NCI-H2196 treated with DMSO at 0.1 percent for 48 hours (cell line): ENCODE results near the gene IMP3.

Experiments
- DNase-seq: peaks from one replicate; lab custom pipeline; 2025; ENCODE audit not compliant: unreplicated experiment; lab: John Stamatoyannopoulos, UW

The IMP3 gene

GRCh38 chr15:75622505-75622904 is 17.5 kb downstream of the IMP3 start:
- DNase-seq, result no peak

- DNase-seq, result no peak
Measured at GRCh38 chr15:75620841-75621391, 19.1 kb downstream of the IMP3 start.

- DNase-seq, result no peak
Measured at GRCh38 chr15:75620058-75620820, 19.8 kb downstream of the IMP3 start.

DNA sequence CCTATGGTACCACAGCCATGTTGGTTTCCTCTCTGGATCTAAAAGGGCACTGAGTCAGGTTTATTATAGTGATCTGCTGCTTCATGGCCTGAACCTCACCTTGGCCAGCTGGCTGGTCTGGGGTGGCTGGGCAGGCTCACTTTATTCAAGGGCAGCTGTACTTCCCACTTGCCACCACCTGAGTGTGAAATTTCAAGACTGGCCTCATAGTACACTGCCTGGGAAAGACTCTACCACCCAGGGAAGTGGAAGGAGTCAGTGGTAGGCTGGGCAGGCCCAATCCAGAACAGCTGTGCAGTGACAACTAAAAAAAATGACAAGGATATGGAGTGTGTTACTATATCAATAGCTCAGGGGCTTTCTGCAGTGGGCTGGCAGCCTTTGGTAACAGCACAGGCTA is 23.3 kb downstream of the IMP3 start:
- DNase-seq, result no peak

DNA sequence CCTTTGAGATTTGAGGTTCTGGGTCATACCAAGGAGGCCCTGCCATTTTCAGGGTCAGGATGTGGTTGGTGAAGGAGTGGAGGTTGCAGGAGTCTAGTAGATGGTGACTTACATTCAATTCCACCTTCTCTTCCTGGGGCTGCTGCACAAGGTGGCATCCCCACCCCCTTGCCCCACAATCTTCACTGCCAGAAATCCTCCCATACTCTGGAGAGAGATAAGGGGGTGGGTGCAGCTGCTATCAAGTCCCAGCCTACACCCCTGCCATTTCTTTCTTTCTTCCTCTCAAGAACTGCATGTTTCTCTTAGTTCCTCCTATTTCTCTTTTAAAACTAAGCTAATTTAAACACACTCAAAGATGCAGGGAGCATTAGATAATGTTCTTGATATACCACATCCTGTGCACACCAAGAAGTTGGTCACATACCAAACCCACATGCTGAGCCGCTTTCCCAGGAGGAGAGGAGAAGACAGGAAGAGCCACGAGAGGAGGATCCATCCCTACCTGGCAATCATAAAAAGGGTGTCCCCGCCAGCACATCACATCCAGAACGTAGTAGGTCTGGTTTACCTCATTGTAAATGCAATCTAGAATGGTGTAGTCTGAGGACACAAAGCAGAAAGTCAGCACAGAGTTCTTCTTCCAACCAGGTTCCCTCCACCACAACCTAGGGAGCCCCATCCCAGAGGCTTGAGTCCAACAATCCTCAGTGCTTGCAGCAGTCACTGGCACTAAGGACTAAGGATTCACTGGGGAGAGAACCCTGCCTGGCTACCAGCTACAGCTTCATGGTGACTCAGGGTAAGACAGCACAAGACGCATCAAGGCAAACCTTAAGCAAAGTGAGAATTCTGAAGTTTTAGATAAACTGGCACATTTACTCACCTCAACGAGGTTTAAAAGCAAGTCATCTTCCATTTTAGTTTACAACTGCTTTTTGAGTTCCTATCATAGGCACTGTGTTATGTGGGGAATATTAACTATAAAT is 33.0 kb downstream of the IMP3 start:
- DNase-seq, result no peak

GRCh38 chr15:75606026-75606425 is 34.0 kb downstream of the IMP3 start:
- no peak for DNase-seq

GRCh38 chr15:75599401-75599800 is 40.6 kb downstream of the IMP3 start:
- DNase-seq, result no peak

- DNase-seq, result no peak
Measured at GRCh38 chr15:75598361-75598760, 41.7 kb downstream of the IMP3 start.

GRCh38 chr15:75597667-75598341 is 42.2 kb downstream of the IMP3 start:
- DNase-seq, result no peak

GRCh38 chr15:75596703-75597345 is 43.2 kb downstream of the IMP3 start:
- DNase-seq, result no peak

GRCh38 chr15:75594276-75594675 is 45.7 kb downstream of the IMP3 start:
- no peak for DNase-seq

- DNase-seq, result no peak
Measured at GRCh38 chr15:75591655-75592364, 48.2 kb downstream of the IMP3 start.

- DNase-seq, result no peak
Measured at GRCh38 chr15:75590239-75590638, 49.8 kb downstream of the IMP3 start.
